Measurements from ENCODE around the gene DLG4.

DLG4 gene

GRCh38 chr17:7256766-7257456, 37.3 kb upstream of the DLG4 start:
- Histone ChIP-seq H2BK5ac (ENCODE audit: low read length) (no peak overlapping the region), H3K23ac (ENCODE audit: low read depth, low read length, poor library complexity) (no peak overlapping the region), H2AFZ (ENCODE audit: low read length) (no peak overlapping the region), H3K79me1 (ENCODE audit: low read depth, low read length) (peaks cover 5% of the 10 kb centered on the region), H3K4me2 (ENCODE audit: insufficient read depth, low read length, poor library complexity, severe bottlenecking) (no peak overlapping the region), H2BK15ac (ENCODE audit: low read length) (no peak overlapping the region), H3K18ac (ENCODE audit: low read length) (no peak overlapping the region), H3K4ac (ENCODE audit: low read length) (no peak overlapping the region), H2BK12ac (ENCODE audit: low read length) (no peak overlapping the region), H3K36me3 (replicated peaks in 1 of 2; ENCODE audit: control insufficient read depth in 2 of 2, insufficient read depth in 2 of 2, low read length in 2 of 2) (peaks cover 23 to 73% of the 10 kb centered on the region in 2 donors), H3K4me3 (ENCODE audit: low read length in 2 of 2) (no peak overlapping the region), H2BK120ac (ENCODE audit: low read depth, low read length) (no peak overlapping the region), H3K27me3 (ENCODE audit: control insufficient read depth in 3 of 3, insufficient read depth in 3 of 3, low read depth in 1 of 3, low read length in 3 of 3) (peaks cover 9 to 19% (median 18%) of the 10 kb centered on the region in 3 experiments), H4K8ac (ENCODE audit: low read depth, low read length) (no peak overlapping the region), H3K4me1 (ENCODE audit: control insufficient read depth in 2 of 2, insufficient read depth in 1 of 2, low read depth in 1 of 2, low read length in 2 of 2) (peaks cover 2 to 3% of the 10 kb centered on the region in 2 donors), H3K9me3 (replicated peaks in 1 of 2; ENCODE audit: control insufficient read depth in 2 of 2, insufficient read depth in 1 of 2, low read depth in 1 of 2, low read length in 2 of 2) (no peaks in the 10 kb centered on the region), H4K91ac (ENCODE audit: low read depth, low read length, poor library complexity) (no peak overlapping the region), H3K27ac (replicated peaks; ENCODE audit: low read length) (no peak overlapping the region), H2AK5ac (ENCODE audit: low read depth, low read length) (no peak overlapping the region), H3K9ac (ENCODE audit: low read depth, low read length, poor library complexity) (peak overlapping the region; percentile 35), H3K14ac (ENCODE audit: low read length) (no peak overlapping the region)
- no CpG with 5 or more reads among the region's 8 CpGs for WGBS, 2 donors (ENCODE audit: extremely low coverage in 2 of 2, insufficient read length in 2 of 2, insufficient replicate concordance in 1 of 2)
- no peak for DNase-seq (ENCODE audit: low spot score)

DNA sequence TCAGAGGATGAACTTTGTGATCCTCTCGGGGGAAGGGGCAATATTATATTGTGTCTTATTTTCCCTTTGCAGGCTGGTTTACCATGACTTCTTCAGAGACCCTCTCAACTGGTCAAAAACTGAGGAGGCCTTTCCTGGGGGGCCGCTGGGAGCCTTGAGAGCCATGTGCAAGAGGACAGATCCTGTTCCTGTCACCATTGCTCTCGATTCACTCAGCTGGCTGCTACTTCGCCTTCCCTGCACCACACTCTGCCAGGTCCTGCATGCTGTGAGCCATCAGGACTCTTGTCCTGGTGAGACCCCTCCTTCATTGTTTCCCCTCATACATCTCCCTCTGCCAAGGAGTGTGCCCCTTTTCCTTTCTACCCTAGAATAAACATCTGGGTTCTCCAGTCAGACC, 34.9 kb upstream of the DLG4 start:
- Histone ChIP-seq H3K27ac (replicated peaks; ENCODE audit: low read length) (no peak overlapping the region), H3K23ac (ENCODE audit: low read depth, low read length, poor library complexity) (peak overlapping the region; percentile 22), H3K9ac (ENCODE audit: low read depth, low read length, poor library complexity) (no peak overlapping the region), H2AK5ac (ENCODE audit: low read depth, low read length) (no peak overlapping the region), H2BK12ac (ENCODE audit: low read length) (no peak overlapping the region), H3K4ac (ENCODE audit: low read length) (no peak overlapping the region), H3K27me3 (ENCODE audit: control insufficient read depth in 3 of 3, insufficient read depth in 3 of 3, low read depth in 1 of 3, low read length in 3 of 3) (no peaks in the 10 kb centered on the region), H3K4me1 (ENCODE audit: control insufficient read depth in 2 of 2, insufficient read depth in 1 of 2, low read depth in 1 of 2, low read length in 2 of 2) (peaks cover 11 to 13% of the 10 kb centered on the region in 2 donors), H2BK15ac (ENCODE audit: low read length) (no peak overlapping the region), H2BK120ac (ENCODE audit: low read depth, low read length) (no peak overlapping the region), H2AFZ (ENCODE audit: low read length) (no peak overlapping the region), H3K36me3 (replicated peaks in 1 of 2; ENCODE audit: control insufficient read depth in 2 of 2, insufficient read depth in 2 of 2, low read length in 2 of 2) (peaks cover 25 to 60% of the 10 kb centered on the region in 2 donors), H2BK5ac (ENCODE audit: low read length) (no peak overlapping the region), H3K4me2 (ENCODE audit: insufficient read depth, low read length, poor library complexity, severe bottlenecking) (no peak overlapping the region), H4K91ac (ENCODE audit: low read depth, low read length, poor library complexity) (no peak overlapping the region), H3K9me3 (replicated peaks in 1 of 2; ENCODE audit: control insufficient read depth in 2 of 2, insufficient read depth in 1 of 2, low read depth in 1 of 2, low read length in 2 of 2) (no peaks in the 10 kb centered on the region), H3K4me3 (ENCODE audit: low read length in 2 of 2) (no peak overlapping the region), H3K18ac (ENCODE audit: low read length) (no peak overlapping the region), H3K14ac (ENCODE audit: low read length) (no peak overlapping the region), H4K8ac (ENCODE audit: low read depth, low read length) (no peak overlapping the region), H3K79me1 (ENCODE audit: low read depth, low read length) (peaks cover 9% of the 10 kb centered on the region)
- DNase-seq (ENCODE audit: low spot score), result no peak
- WGBS, 2 donors (ENCODE audit: extremely low coverage in 2 of 2, insufficient read length in 2 of 2, insufficient replicate concordance in 1 of 2), result no CpG with 5 or more reads among the region's 4 CpGs

DNA sequence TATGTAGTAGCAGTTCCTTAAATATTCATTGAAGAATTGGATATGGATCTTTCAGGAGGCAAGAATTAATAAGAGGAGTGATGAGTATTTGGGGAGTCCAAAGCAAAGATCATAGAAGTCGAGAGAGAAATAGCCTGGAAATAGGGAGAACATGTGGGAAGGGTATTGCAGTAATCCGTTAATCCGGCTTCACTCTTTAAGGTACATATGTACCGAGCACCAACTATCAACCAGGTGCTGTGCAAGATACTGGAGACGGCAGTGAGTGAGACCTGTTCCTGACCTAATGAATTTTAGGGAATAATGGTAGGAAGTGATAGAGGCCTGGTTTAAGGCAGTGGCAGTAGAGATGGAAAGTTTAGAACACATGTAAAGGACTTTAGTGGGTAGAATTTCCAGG, 33.4 kb upstream of the DLG4 start:
- H3K18ac ChIP-seq (ENCODE audit: low read length), result no peak overlapping the region
- no peak overlapping the region for H2AK5ac ChIP-seq (ENCODE audit: low read depth, low read length)
- no peak overlapping the region for H3K9ac ChIP-seq (ENCODE audit: low read depth, low read length, poor library complexity)
- H3K23ac ChIP-seq (ENCODE audit: low read depth, low read length, poor library complexity), result no peak overlapping the region
- H3K9me3 ChIP-seq (replicated peaks in 1 of 2; ENCODE audit: control insufficient read depth in 2 of 2, insufficient read depth in 1 of 2, low read depth in 1 of 2, low read length in 2 of 2), result no peaks in the 10 kb centered on the region
- H3K36me3 ChIP-seq (replicated peaks in 1 of 2; ENCODE audit: control insufficient read depth in 2 of 2, insufficient read depth in 2 of 2, low read length in 2 of 2), result peaks cover 14 to 52% of the 10 kb centered on the region in 2 donors
- H2AFZ ChIP-seq (ENCODE audit: low read length), result no peak overlapping the region
- H2BK15ac ChIP-seq (ENCODE audit: low read length), result no peak overlapping the region
- no peak overlapping the region for H4K91ac ChIP-seq (ENCODE audit: low read depth, low read length, poor library complexity)
- no peak for DNase-seq (ENCODE audit: low spot score)
- no peaks in the 10 kb centered on the region for H3K27me3 ChIP-seq (ENCODE audit: control insufficient read depth in 3 of 3, insufficient read depth in 3 of 3, low read depth in 1 of 3, low read length in 3 of 3)
- peak overlapping the region in 1 of 2 donors; percentile 64 for H3K4me3 ChIP-seq (ENCODE audit: low read length in 2 of 2)
- H3K79me1 ChIP-seq (ENCODE audit: low read depth, low read length), result peaks cover 16% of the 10 kb centered on the region
- no peak overlapping the region for H2BK120ac ChIP-seq (ENCODE audit: low read depth, low read length)
- peaks cover 11 to 13% of the 10 kb centered on the region in 2 donors for H3K4me1 ChIP-seq (ENCODE audit: control insufficient read depth in 2 of 2, insufficient read depth in 1 of 2, low read depth in 1 of 2, low read length in 2 of 2)
- no peak overlapping the region for H2BK5ac ChIP-seq (ENCODE audit: low read length)
- H3K4ac ChIP-seq (ENCODE audit: low read length), result no peak overlapping the region
- peak overlapping the region; percentile 83 for H3K4me2 ChIP-seq (ENCODE audit: insufficient read depth, low read length, poor library complexity, severe bottlenecking)
- WGBS, 2 donors (ENCODE audit: extremely low coverage in 2 of 2, insufficient read length in 2 of 2, insufficient replicate concordance in 1 of 2), result no CpG with 5 or more reads among the region's 5 CpGs
- H2BK12ac ChIP-seq (ENCODE audit: low read length), result no peak overlapping the region
- H3K14ac ChIP-seq (ENCODE audit: low read length), result no peak overlapping the region
- H3K27ac ChIP-seq (replicated peaks; ENCODE audit: low read length), result no peak overlapping the region
- no peak overlapping the region for H4K8ac ChIP-seq (ENCODE audit: low read depth, low read length)

DNA sequence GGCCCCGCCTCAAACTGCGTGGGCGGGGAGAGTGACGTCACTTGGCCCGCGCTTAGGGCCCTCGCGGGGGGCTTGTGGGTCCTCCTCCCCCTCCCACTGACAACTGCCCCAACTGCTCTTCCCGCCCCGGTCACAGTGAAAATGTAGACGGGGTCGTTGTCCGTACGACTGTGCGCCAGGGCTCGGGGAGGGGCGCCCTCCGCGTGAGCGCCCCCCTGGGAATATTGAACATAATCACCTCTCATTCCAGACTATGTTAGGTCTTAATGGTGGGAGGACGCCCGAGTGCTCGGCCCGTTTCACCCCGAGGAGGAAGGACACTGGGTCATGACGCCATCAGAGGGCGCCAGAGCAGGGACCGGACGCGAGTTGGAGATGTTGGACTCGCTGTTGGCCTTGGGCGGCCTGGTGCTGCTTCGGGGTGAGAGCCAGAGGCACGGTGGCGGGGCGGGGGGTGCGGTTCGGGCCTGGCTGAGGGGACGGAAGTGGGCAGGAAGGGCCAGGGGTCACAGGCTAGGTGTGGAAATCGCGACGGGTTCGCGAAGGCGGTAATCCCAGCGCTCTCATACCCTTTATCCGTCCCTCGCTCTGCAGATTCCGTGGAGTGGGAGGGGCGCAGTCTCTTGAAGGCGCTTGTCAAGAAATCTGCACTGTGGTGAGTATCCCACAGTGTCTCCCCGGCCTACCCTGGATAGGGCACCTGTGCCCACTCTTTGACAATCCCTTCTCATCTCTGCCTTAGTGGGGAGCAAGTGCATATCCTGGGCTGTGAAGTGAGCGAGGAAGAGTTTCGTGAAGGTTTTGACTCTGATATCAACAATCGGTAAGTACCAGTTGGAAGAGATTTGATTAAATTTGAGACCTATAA, 32.8 kb upstream of the DLG4 start, which contains the start of gene ELP5:
TSS of gene ELP5 (plus strand) at position 40 of the 868 bp plus-strand sequence. CDS start at position 376, 336 bp downstream.
- H3K9ac ChIP-seq (ENCODE audit: low read depth, low read length, poor library complexity), result peak within 1 kb of the TSS; percentile 97
- no peak within 1 kb of the TSS for H2BK12ac ChIP-seq (ENCODE audit: low read length)
- peak; percentile 99 for DNase-seq (ENCODE audit: low spot score)
- H3K79me1 ChIP-seq (ENCODE audit: low read depth, low read length), result peaks cover 16% of the 10 kb centered on the region
- no peak within 1 kb of the TSS for H4K91ac ChIP-seq (ENCODE audit: low read depth, low read length, poor library complexity)
- H2BK120ac ChIP-seq (ENCODE audit: low read depth, low read length), result no peak within 1 kb of the TSS
- no peak within 1 kb of the TSS for H4K8ac ChIP-seq (ENCODE audit: low read depth, low read length)
- peak within 1 kb of the TSS; percentile 92 for H3K4me2 ChIP-seq (ENCODE audit: insufficient read depth, low read length, poor library complexity, severe bottlenecking)
- peak within 1 kb of the TSS; percentile 4 for H2AK5ac ChIP-seq (ENCODE audit: low read depth, low read length)
- H3K14ac ChIP-seq (ENCODE audit: low read length), result no peak within 1 kb of the TSS
- no peaks in the 10 kb centered on the region for H3K9me3 ChIP-seq (replicated peaks in 1 of 2; ENCODE audit: control insufficient read depth in 2 of 2, insufficient read depth in 1 of 2, low read depth in 1 of 2, low read length in 2 of 2)
- H3K4me3 ChIP-seq (ENCODE audit: low read length in 2 of 2), result peak within 1 kb of the TSS; percentile 64 to 85
- peak within 1 kb of the TSS; percentile 90 for H2BK5ac ChIP-seq (ENCODE audit: low read length)
- peaks cover 13 to 51% of the 10 kb centered on the region in 2 donors for H3K36me3 ChIP-seq (replicated peaks in 1 of 2; ENCODE audit: control insufficient read depth in 2 of 2, insufficient read depth in 2 of 2, low read length in 2 of 2)
- peak within 1 kb of the TSS; percentile 99 for H3K27ac ChIP-seq (replicated peaks; ENCODE audit: low read length)
- no peaks in the 10 kb centered on the region for H3K27me3 ChIP-seq (ENCODE audit: control insufficient read depth in 3 of 3, insufficient read depth in 3 of 3, low read depth in 1 of 3, low read length in 3 of 3)
- H3K23ac ChIP-seq (ENCODE audit: low read depth, low read length, poor library complexity), result peak within 1 kb of the TSS; percentile 94
- H3K4ac ChIP-seq (ENCODE audit: low read length), result no peak within 1 kb of the TSS
- peak within 1 kb of the TSS; percentile 3 for H2BK15ac ChIP-seq (ENCODE audit: low read length)
- no CpG with 5 or more reads among the region's 55 CpGs for WGBS, 2 donors (ENCODE audit: extremely low coverage in 2 of 2, insufficient read length in 2 of 2, insufficient replicate concordance in 1 of 2)
- H3K18ac ChIP-seq (ENCODE audit: low read length), result peak within 1 kb of the TSS; percentile 99
- H2AFZ ChIP-seq (ENCODE audit: low read length), result peak within 1 kb of the TSS; percentile 90
- peaks cover 11 to 13% of the 10 kb centered on the region in 2 donors for H3K4me1 ChIP-seq (ENCODE audit: control insufficient read depth in 2 of 2, insufficient read depth in 1 of 2, low read depth in 1 of 2, low read length in 2 of 2)
